PFSK-1 (cell line): ENCODE data around the gene NME7.

ENCODE experiments used
- FOXP2 ChIP-seq: optimal IDR thresholded peaks from 2 replicates; pipeline ENCODE3; 2011; ENCODE audit warnings: borderline replicate concordance, control low read depth, inconsistent platforms; ENCODE audit not compliant: insufficient read depth; ENCODE audit errors: extremely low read length, extremely low read depth
- POLR2AphosphoS5 ChIP-seq: IDR thresholded peaks from 2 replicates; pipeline ENCODE4 v1.6.1; 2012; ENCODE audit warnings: low read depth, mild to moderate bottlenecking, control low read depth, low read length, moderate library complexity
- REST ChIP-seq, 2 experiments: IDR thresholded peaks; 2 replicates each; pipeline versions ENCODE4 v1.6.1 to v1.8.0; 2011 to 2012; ENCODE audit warnings: low read depth in 2 of 2, low read length in 2 of 2, control low read depth in 1 of 2, inconsistent platforms in 1 of 2, mild to moderate bottlenecking in 1 of 2, moderate library complexity in 1 of 2; ENCODE audit not compliant: insufficient read depth in 1 of 2
- SIN3A ChIP-seq: IDR thresholded peaks from 2 replicates; pipeline ENCODE4 v1.6.1; 2012; ENCODE audit warnings: mild to moderate bottlenecking, low read length, moderate library complexity, borderline replicate concordance; ENCODE audit not compliant: insufficient read depth
- TAF1 ChIP-seq: IDR thresholded peaks from 2 replicates; pipeline ENCODE4 v1.6.1; 2012; ENCODE audit warnings: low read length, control low read depth, borderline replicate concordance; ENCODE audit not compliant: insufficient read depth

NME7 gene

DNA sequence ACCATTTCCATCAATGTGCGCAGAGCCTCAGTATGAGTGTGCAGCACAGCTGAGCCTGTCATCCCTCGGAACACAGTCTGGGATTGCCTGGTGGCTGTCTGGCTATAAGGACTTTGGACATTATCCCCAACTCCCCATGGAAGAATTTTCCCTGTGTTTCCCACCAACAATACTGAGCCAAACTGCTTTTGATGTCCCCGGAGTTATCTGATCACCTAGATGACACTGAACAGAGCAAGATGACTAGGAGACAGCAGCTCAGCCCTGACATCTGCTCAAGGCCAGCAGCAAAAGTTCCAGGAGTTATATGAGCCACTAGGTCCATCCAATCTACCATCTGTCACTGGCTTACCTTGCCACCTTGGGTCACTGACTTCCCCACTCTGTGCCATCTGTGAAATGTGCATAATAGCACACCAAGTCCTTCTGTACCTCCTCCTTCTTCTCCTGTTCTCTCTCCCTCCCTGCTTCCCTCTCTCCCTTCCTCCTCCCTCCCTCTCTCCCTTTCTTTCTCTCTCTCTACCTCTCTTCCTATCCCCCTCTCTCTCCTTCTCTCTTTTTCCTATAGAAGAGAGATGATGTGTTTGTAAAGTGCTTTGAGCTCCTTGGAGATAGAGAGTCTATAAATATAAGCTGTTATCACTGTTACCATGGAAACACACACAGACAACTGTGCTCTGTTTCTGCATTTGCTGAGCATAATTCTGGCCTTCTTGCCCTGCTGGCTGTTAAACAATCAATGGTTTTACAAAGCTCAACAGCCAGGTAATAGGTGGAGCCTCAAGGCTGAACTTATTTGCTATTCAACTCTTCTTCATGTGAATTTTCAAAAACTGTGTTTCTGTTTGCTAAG lies 280.8 kb downstream of the NME7 start:
- TF ChIP-seq POLR2AphosphoS5, result no peak
- TF ChIP-seq SIN3A, result no peak
- TF ChIP-seq REST (IDR thresholded peaks at IDR 0.05; ENCODE audit: insufficient read depth in 1 of 2, low read depth in 2 of 2, low read length in 2 of 2), result no peak
- TF ChIP-seq FOXP2, result no peak
- no peak for TF ChIP-seq TAF1

DNA sequence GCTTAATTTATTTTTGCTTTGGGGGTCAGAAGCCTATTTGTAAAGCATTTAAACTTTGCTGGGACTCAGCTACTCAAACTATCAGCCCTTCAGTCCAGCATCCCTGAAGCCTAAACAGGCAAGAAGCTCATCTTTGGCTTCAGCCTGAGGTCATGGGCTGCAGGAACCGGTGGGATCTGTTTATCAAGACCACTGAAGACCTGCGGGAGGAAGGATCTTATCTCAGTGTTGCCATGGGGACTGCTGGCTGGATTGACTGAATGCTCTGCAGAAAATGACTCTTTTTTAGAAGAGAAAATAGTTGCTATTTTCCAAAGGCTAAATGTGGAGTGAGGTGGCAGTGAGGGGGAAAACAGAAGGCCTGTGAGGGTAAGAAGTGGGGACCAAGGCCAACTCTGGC lies 281.7 kb downstream of the NME7 start:
- no peak for TF ChIP-seq SIN3A
- TF ChIP-seq TAF1, result no peak
- TF ChIP-seq REST (IDR thresholded peaks at IDR 0.05; ENCODE audit: insufficient read depth in 1 of 2, low read depth in 2 of 2, low read length in 2 of 2), result no peak
- TF ChIP-seq FOXP2, result no peak
- TF ChIP-seq POLR2AphosphoS5, result no peak
